CD14-positive monocyte (primary cell): Measurements from ENCODE around the gene PGK2. TPM values are rescaled to one million over a fixed set of nuclear protein-coding genes. Genes with fewer than 3 reads are reported as not detected.

Experiments
- DNase-seq, 3 donors: peaks; one replicate each; pipeline ENCODE4 v3.0.0-alpha.2; 2011 to 2022
- H2AFZ ChIP-seq: 2 replicates; pipeline ENCODE4 v1.6.0; 2012; ENCODE audit warnings: mild to moderate bottlenecking, low read depth, low read length, inconsistent platforms; ENCODE audit not compliant: insufficient read depth, poor library complexity, severe bottlenecking
- H3K27ac ChIP-seq, 2 donors: 1 replicate in 1 of 2; 2 replicates in 1 of 2; pipeline ENCODE4 v1.5.1; 2012 to 2013; ENCODE audit warnings: low read length in 2 of 2, control low read depth in 1 of 2, inconsistent platforms in 1 of 2, low read depth in 1 of 2, mild to moderate bottlenecking in 1 of 2
- H3K27me3 ChIP-seq, 2 donors: one replicate each; pipeline versions ENCODE4 v1.6.0 to v1.6.1; 2011 to 2013; ENCODE audit warnings: low read length in 2 of 2; ENCODE audit not compliant: control insufficient read depth in 2 of 2, insufficient read depth in 2 of 2
- H3K36me3 ChIP-seq, 2 donors: replicated peaks in 1 of 2; 1 replicate in 1 of 2; 2 replicates in 1 of 2; pipeline versions ENCODE4 v1.5.1 to v1.6.1; 2012 to 2013; ENCODE audit warnings: low read length in 2 of 2, control low read depth in 1 of 2, inconsistent platforms in 1 of 2, mild to moderate bottlenecking in 1 of 2; ENCODE audit not compliant: insufficient read depth in 2 of 2, control insufficient read depth in 1 of 2
- H3K4me1 ChIP-seq, 2 donors: 1 replicate in 1 of 2; 2 replicates in 1 of 2; pipeline versions ENCODE4 v1.5.1 to v1.6.1; 2012 to 2013; ENCODE audit warnings: low read length in 2 of 2, control low read depth in 1 of 2, inconsistent platforms in 1 of 2, mild to moderate bottlenecking in 1 of 2, moderate library complexity in 1 of 2; ENCODE audit not compliant: insufficient read depth in 2 of 2, control insufficient read depth in 1 of 2
- H3K4me2 ChIP-seq: replicated peaks from 2 replicates; pipeline ENCODE3; 2012; ENCODE audit warnings: low read length, moderate library complexity, mild to moderate bottlenecking; ENCODE audit not compliant: poor library complexity, severe bottlenecking; ENCODE audit errors: extremely low read depth
- H3K4me3 ChIP-seq, 3 experiments: fragments of 200-600 bp in 1 of 3; sonication (generic) in 1 of 3; replicated peaks in 1 of 3; 1 replicate in 2 of 3; 2 replicates in 1 of 3; pipeline ENCODE4 v1.5.1; 2011 to 2013; ENCODE audit warnings: low read length in 3 of 3, mild to moderate bottlenecking in 3 of 3, control low read depth in 2 of 3, low read depth in 2 of 3, inconsistent platforms in 1 of 3, moderate library complexity in 1 of 3
- H3K79me2 ChIP-seq: 2 replicates; pipeline ENCODE4 v1.6.0; 2012; ENCODE audit warnings: mild to moderate bottlenecking, control low read depth, inconsistent platforms, low read length, moderate library complexity; ENCODE audit not compliant: insufficient read depth
- H3K9ac ChIP-seq: 2 replicates; pipeline ENCODE4 v1.6.0; 2017; ENCODE audit warnings: low read length, mild to moderate bottlenecking; ENCODE audit not compliant: insufficient read depth, poor library complexity, severe bottlenecking
- H3K9me3 ChIP-seq, 2 donors: replicated peaks in 1 of 2; 1 replicate in 1 of 2; 2 replicates in 1 of 2; pipeline versions ENCODE4 v1.5.1 to v1.6.1; 2012 to 2013; ENCODE audit warnings: low read length in 2 of 2, control low read depth in 1 of 2; ENCODE audit not compliant: control insufficient read depth in 1 of 2, insufficient read depth in 1 of 2
- H4K20me1 ChIP-seq: 2 replicates; pipeline ENCODE4 v1.6.0; 2012; ENCODE audit warnings: mild to moderate bottlenecking, low read length, control low read depth, moderate library complexity; ENCODE audit not compliant: insufficient read depth
- H3K27ac Mint-ChIP-seq, 7 donors: one replicate each; pipeline ENCODE4 v1.8.0; 2020; ENCODE audit warnings: mild to moderate bottlenecking in 7 of 7, mixed read lengths in 7 of 7, moderate library complexity in 6 of 7, inconsistent platforms in 2 of 7
- H3K27me3 Mint-ChIP-seq, 3 donors: one replicate each; pipeline ENCODE4 v1.8.0; 2021 to 2022; ENCODE audit warnings: low read depth in 3 of 3, mild to moderate bottlenecking in 3 of 3, mixed read lengths in 3 of 3, moderate library complexity in 3 of 3, inconsistent platforms in 1 of 3
- H3K36me3 Mint-ChIP-seq, 2 donors: one replicate each; pipeline ENCODE4 v1.8.0; 2020; ENCODE audit warnings: mixed read lengths in 2 of 2, inconsistent platforms in 1 of 2, mild to moderate bottlenecking in 1 of 2
- H3K4me1 Mint-ChIP-seq: one replicate; pipeline ENCODE4 v1.8.0; 2020; ENCODE audit warnings: mild to moderate bottlenecking, mixed read lengths
- H3K4me3 Mint-ChIP-seq, 2 donors: one replicate each; pipeline ENCODE4 v1.8.0; 2020; ENCODE audit warnings: mild to moderate bottlenecking in 2 of 2, mixed read lengths in 2 of 2, moderate library complexity in 1 of 2
- H3K9me3 Mint-ChIP-seq, 7 donors: one replicate each; pipeline ENCODE4 v1.8.0; 2020 to 2022; ENCODE audit warnings: mixed read lengths in 7 of 7, mild to moderate bottlenecking in 6 of 7, moderate library complexity in 6 of 7, inconsistent platforms in 2 of 7
- whole genome bisulfite sequencing: methylation state at CpG from one replicate; pipeline ENCODE4 v1.1.5; 2013; ENCODE audit warnings: missing lambda C conversion rate; ENCODE audit not compliant: insufficient coverage; 5-methylcytosine and 5-hydroxymethylcytosine counted together
- intact Hi-C, 2 donors: fragments of 100-400 bp; cut with micrococcal nuclease; formaldehyde crosslinking; loops; one replicate each; pipeline versions ENCODE4 v1.15.0 to v1.15.1; 2023
- polyA plus RNA-seq, 3 donors: library from polyadenylated mRNA; depleted of rRNA in 1 of 3; unstranded in 2 of 3; stranded (reverse) in 1 of 3; fragments of 300-500 nt in 2 of 3; fragments of >200 nt in 1 of 3; fragmentation: Illumina TruSeq in 2 of 3; gene quantifications; 1 replicate in 2 of 3; 2 replicates in 1 of 3; pipeline ENCODE4 v1.2.3, GENCODE V29; 2012 to 2021
- TF ChIP-seq, protein P1 (sequence below): fragments of 200-600 bp; IDR thresholded peaks from one replicate; pipeline ENCODE4 v1.8.0; 2022; ENCODE audit warnings: antibody characterized with exemption, mild to moderate bottlenecking

PGK2 gene
- polyA plus RNA-seq, 3 donors = not detected

DNA sequence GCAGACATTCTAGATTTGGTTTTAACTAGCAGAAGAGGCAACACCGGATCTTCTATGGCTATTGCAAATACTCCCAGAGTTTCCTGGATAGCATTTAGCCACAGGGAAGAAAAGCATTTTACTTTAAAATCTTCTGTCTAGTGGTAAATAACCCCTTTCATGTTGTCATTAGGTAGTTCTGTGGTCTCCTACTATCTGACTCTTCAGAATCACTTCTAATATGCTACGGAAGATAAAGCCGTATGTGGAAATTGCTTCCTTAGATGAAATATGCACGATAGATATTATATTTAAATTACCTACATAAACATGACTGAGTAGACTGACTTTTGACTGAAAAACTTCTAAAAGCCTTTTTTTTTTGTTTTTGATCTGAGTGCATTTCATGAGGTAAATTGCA lies 43.7 kb downstream of the PGK2 start:
- Mint-ChIP-seq H3K27me3 (no peaks in the 10 kb centered on the region), H3K27ac (no peak overlapping the region), H3K4me1 (no peaks in the 10 kb centered on the region), H3K9me3 (peaks cover 0 to 2% (median 0%) of the 10 kb centered on the region in 7 donors), H3K36me3 (no peaks in the 10 kb centered on the region), H3K4me3 (no peak overlapping the region)
- Histone ChIP-seq H3K4me1 (no peaks in the 10 kb centered on the region), H3K27ac (no peak overlapping the region), H3K9me3 (no peaks in the 10 kb centered on the region), H3K27me3 (no peaks in the 10 kb centered on the region), H3K4me3 (no peak overlapping the region), H3K9ac (no peak overlapping the region), H4K20me1 (no peaks in the 10 kb centered on the region), H3K79me2 (no peaks in the 10 kb centered on the region), H2AFZ (no peak overlapping the region), H3K36me3 (no peaks in the 10 kb centered on the region), H3K4me2 (no peak overlapping the region)
- DNase-seq = no peak
- no CpG with 5 or more reads among the region's 4 CpGs for WGBS
- TF ChIP-seq, protein P1, sequence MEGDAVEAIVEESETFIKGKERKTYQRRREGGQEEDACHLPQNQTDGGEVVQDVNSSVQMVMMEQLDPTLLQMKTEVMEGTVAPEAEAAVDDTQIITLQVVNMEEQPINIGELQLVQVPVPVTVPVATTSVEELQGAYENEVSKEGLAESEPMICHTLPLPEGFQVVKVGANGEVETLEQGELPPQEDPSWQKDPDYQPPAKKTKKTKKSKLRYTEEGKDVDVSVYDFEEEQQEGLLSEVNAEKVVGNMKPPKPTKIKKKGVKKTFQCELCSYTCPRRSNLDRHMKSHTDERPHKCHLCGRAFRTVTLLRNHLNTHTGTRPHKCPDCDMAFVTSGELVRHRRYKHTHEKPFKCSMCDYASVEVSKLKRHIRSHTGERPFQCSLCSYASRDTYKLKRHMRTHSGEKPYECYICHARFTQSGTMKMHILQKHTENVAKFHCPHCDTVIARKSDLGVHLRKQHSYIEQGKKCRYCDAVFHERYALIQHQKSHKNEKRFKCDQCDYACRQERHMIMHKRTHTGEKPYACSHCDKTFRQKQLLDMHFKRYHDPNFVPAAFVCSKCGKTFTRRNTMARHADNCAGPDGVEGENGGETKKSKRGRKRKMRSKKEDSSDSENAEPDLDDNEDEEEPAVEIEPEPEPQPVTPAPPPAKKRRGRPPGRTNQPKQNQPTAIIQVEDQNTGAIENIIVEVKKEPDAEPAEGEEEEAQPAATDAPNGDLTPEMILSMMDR = no peak
- intact Hi-C loops = no loop called here

DNA sequence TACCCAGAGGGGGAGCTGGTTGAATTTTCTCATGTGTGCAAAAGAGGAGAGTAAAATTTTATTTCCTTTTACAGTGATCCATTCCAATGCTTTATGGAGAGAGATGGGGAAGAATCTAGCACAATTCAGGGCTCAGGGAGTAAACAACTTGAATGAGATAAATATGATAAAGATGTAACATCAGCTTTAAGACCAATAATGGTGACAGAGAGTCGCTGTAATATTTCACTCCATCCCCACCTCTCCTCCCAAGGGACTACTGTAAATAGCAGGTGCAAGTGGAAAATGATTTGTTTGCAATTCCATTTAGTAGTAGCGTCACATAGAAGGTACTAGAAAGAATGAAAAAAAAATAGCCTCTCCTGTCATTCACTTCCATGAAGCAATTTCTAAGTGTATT lies 47.7 kb downstream of the PGK2 start:
- no peaks in the 10 kb centered on the region for H3K27me3 Mint-ChIP-seq

More for the DNA sequence above, 47.7 kb downstream of the PGK2 start:
- H3K79me2 ChIP-seq = no peaks in the 10 kb centered on the region
- H3K4me1 ChIP-seq = no peaks in the 10 kb centered on the region
- TF ChIP-seq, protein P1 = no peak
- intact Hi-C loops = no loop called here
- Mint-ChIP-seq H3K4me3 (no peak overlapping the region), H3K9me3 (peaks cover 0 to 2% (median 0%) of the 10 kb centered on the region in 7 donors), H3K27ac (no peak overlapping the region), H3K4me1 (no peaks in the 10 kb centered on the region), H3K36me3 (no peaks in the 10 kb centered on the region)
- no peaks in the 10 kb centered on the region for H3K27me3 ChIP-seq
- no peak overlapping the region for H3K9ac ChIP-seq
- H3K9me3 ChIP-seq = no peaks in the 10 kb centered on the region
- no peaks in the 10 kb centered on the region for H4K20me1 ChIP-seq
- H3K36me3 ChIP-seq = no peaks in the 10 kb centered on the region
- H3K27ac ChIP-seq = no peak overlapping the region
- DNase-seq = no peak
- WGBS = no CpG with 5 or more reads among the region's 2 CpGs
- no peak overlapping the region for H2AFZ ChIP-seq
- no peak overlapping the region for H3K4me3 ChIP-seq
- H3K4me2 ChIP-seq = no peak overlapping the region
